Measurements from ENCODE around the gene TCF12. TPM values are rescaled to one million over a fixed set of nuclear protein-coding genes. Genes with fewer than 3 reads are reported as not detected.

The TCF12 gene
- polyA plus RNA-seq, 1 donor, result 96.8 TPM

- no peak for DNase-seq
Observed at GRCh38 chr15:57324590-57324890, 406.1 kb downstream of the TCF12 start.

- no peak for DNase-seq
Observed at GRCh38 chr15:57324944-57325679, 406.7 kb downstream of the TCF12 start.

GRCh38 chr15:57326196-57326595 is 407.8 kb downstream of the TCF12 start:
- DNase-seq, result no peak

GRCh38 chr15:57327985-57328471 is 409.6 kb downstream of the TCF12 start:
- DNase-seq, result no peak

GRCh38 chr15:57328479-57328878 is 410.0 kb downstream of the TCF12 start:
- no peak for DNase-seq

GRCh38 chr15:57328897-57329296 is 410.5 kb downstream of the TCF12 start:
- no peak for DNase-seq

GRCh38 chr15:57329582-57330367 is 411.3 kb downstream of the TCF12 start:
- DNase-seq, result no peak

- DNase-seq, result no peak
Observed at GRCh38 chr15:57330619-57331340, 412.3 kb downstream of the TCF12 start.

GRCh38 chr15:57332326-57332725 is 413.9 kb downstream of the TCF12 start:
- no peak for DNase-seq

- no peak for DNase-seq
Observed at GRCh38 chr15:57333487-57333886, 415.0 kb downstream of the TCF12 start.

- no peak for DNase-seq
Observed at GRCh38 chr15:57334257-57334656, 415.8 kb downstream of the TCF12 start.

- no peak for DNase-seq
Observed at GRCh38 chr15:57335293-57335715, 416.9 kb downstream of the TCF12 start.

GRCh38 chr15:57335719-57336118 is 417.3 kb downstream of the TCF12 start:
- DNase-seq, result no peak

GRCh38 chr15:57337868-57338411 is 419.5 kb downstream of the TCF12 start:
- no peak for DNase-seq

GRCh38 chr15:57339321-57339720 is 420.9 kb downstream of the TCF12 start:
- DNase-seq, result no peak

Other genes starting within 250 kb of the TCF12 start
- 36.9 TPM for gene ZNF280D, start 185.1 kb upstream of the TCF12 start, polyA plus RNA-seq (ENCODE audit: insufficient read length)

Data from hindlimb muscle (tissue), 1 donor.